HepG2 (cell line): ENCODE results near the gene PCDHGA1. TPM values are rescaled to one million over a fixed set of nuclear protein-coding genes. Genes with fewer than 3 reads are reported as not detected.

Experiments used
- ATAC-seq: fragments of 200-7000 bp; cut with Tn5 transposase; 3 replicates; pipeline ENCODE4 v1.9.1; 2020; ENCODE audit warnings: mild to moderate bottlenecking, moderate library complexity
- BruUV-seq: library from RNA; stranded (reverse); fragments of 400-500 nt; replicated peaks from 2 replicates; lab custom pipeline; 2021; lab: Mats Ljungman, UMichigan
- CTCF ChIA-PET: fragments of 300-600 bp; formaldehyde crosslinking; extraction: SDS; loops from one replicate; lab custom pipeline; 2021; ENCODE audit warnings: low total read pairs, inconsistent platforms, low intra/inter-chr PET ratio; lab: Yijun Ruan, JAX
- POLR2A ChIA-PET: fragments of 350-600 bp; sonication (Branson Sonifier 250); formaldehyde crosslinking; loops from one replicate; lab custom pipeline; 2020; ENCODE audit warnings: antibody characterized with exemption, inconsistent platforms; lab: Yijun Ruan, JAX
- DNase-seq: peaks from one replicate; pipeline ENCODE4 v3.0.0-alpha.2; 2015; ENCODE audit warnings: low spot score
- FAIRE-seq: peaks from 3 replicates; lab custom pipeline; 2011; peaks lifted over from hg19 to GRCh38; lab: Jason Lieb, UNC
- H2AFZ ChIP-seq: one replicate; pipeline ENCODE4 v1.6.1; 2011; ENCODE audit warnings: low read length, inconsistent platforms
- H3K27ac ChIP-seq: fragments of 300-600 bp; 3 replicates; pipeline ENCODE4 v1.8.0; 2011; ENCODE audit warnings: mixed run types, mild to moderate bottlenecking, mixed read lengths, low read length, inconsistent platforms; ENCODE audit not compliant: insufficient read depth; ENCODE audit errors: extremely low read length
- H3K27me3 ChIP-seq, 2 experiments: fragments of 200-600 bp in 1 of 2; 2 replicates in 1 of 2; 3 replicates in 1 of 2; pipeline versions ENCODE4 v1.6.0 to v1.8.0; 2011; ENCODE audit warnings: low read length in 2 of 2, mild to moderate bottlenecking in 2 of 2, moderate library complexity in 2 of 2, inconsistent platforms in 1 of 2; ENCODE audit not compliant: insufficient read depth in 2 of 2, control insufficient read depth in 1 of 2
- H3K36me3 ChIP-seq, 2 experiments: fragments of 200-600 bp in 1 of 2; replicated peaks in 1 of 2; 2 replicates in 1 of 2; 3 replicates in 1 of 2; pipeline versions ENCODE4 v1.5.1 to v1.8.0; 2011; ENCODE audit warnings: low read length in 2 of 2, inconsistent platforms in 1 of 2; ENCODE audit not compliant: insufficient read depth in 2 of 2, control insufficient read depth in 1 of 2
- H3K4me1 ChIP-seq: 2 replicates; pipeline ENCODE4 v1.5.1; 2012; ENCODE audit warnings: low read length, inconsistent platforms; ENCODE audit not compliant: insufficient read depth
- H3K4me2 ChIP-seq: 2 replicates; pipeline ENCODE4 v1.6.0; 2011; ENCODE audit warnings: low read depth, low read length, inconsistent platforms
- H3K4me3 ChIP-seq, 3 experiments: fragments of 200-600 bp in 1 of 3; sonication (generic), shearing (Covaris generic) in 1 of 3; replicated peaks in 1 of 3; 2 replicates each; pipeline ENCODE4 v1.5.1; 2011 to 2016; ENCODE audit warnings: low read length in 3 of 3, inconsistent platforms in 2 of 3, low read depth in 2 of 3, mild to moderate bottlenecking in 2 of 3, control low read depth in 1 of 3, mixed read lengths in 1 of 3; ENCODE audit not compliant: insufficient read depth in 1 of 3
- H3K79me2 ChIP-seq: one replicate; pipeline ENCODE4 v1.6.1; 2011; ENCODE audit warnings: low read length, inconsistent platforms; ENCODE audit not compliant: insufficient read depth
- H3K9ac ChIP-seq: 2 replicates; pipeline ENCODE4 v1.6.0; 2011; ENCODE audit warnings: mild to moderate bottlenecking, low read depth, low read length, inconsistent platforms; ENCODE audit not compliant: insufficient read depth
- H3K9me3 ChIP-seq: 2 replicates; pipeline ENCODE4 v1.5.1; 2012; ENCODE audit warnings: mild to moderate bottlenecking, low read length
- H4K20me1 ChIP-seq: 2 replicates; pipeline ENCODE4 v1.6.0; 2011; ENCODE audit warnings: inconsistent platforms, mild to moderate bottlenecking, low read length, moderate library complexity; ENCODE audit not compliant: insufficient read depth
- HDAC6 ChIP-seq: fragments of 200-600 bp; sonication (generic); IDR thresholded peaks from 2 replicates; pipeline ENCODE4 v1.7.0; 2017; ENCODE audit warnings: mild to moderate bottlenecking, antibody characterized with exemption, low read length, low read depth
- NR2F2 ChIP-seq: IDR thresholded peaks from 2 replicates; pipeline ENCODE4 v1.6.1; 2012; ENCODE audit warnings: low read depth, inconsistent platforms, borderline replicate concordance
- SETDB1 ChIP-seq: sonication (generic); formaldehyde crosslinking; IDR thresholded peaks from 2 replicates; pipeline ENCODE4 v1.5.1; 2020; ENCODE audit warnings: missing genetic modification reagents, mild to moderate bottlenecking, borderline replicate concordance
- SMARCE1 ChIP-seq: fragments of 450-650 bp; IDR thresholded peaks from 2 replicates; pipeline ENCODE4 v1.6.1; 2017; ENCODE audit warnings: borderline replicate concordance
- ZNF552 ChIP-seq: sonication (generic); formaldehyde crosslinking; IDR thresholded peaks from 2 replicates; pipeline ENCODE4 v1.9.0; 2022; ENCODE audit warnings: missing genetic modification reagents, mild to moderate bottlenecking, borderline replicate concordance
- ZNF720 ChIP-seq: sonication (generic); formaldehyde crosslinking; IDR thresholded peaks from 2 replicates; pipeline ENCODE4 v1.4.0; 2020; ENCODE audit warnings: missing genetic modification reagents
- WGBS: methylation state at CpG from one replicate; pipeline ENCODE4 v1.1.6; 2017; ENCODE audit warnings: low lambda C conversion rate; 5-methylcytosine and 5-hydroxymethylcytosine counted together
- in situ Hi-C: cut with HindIII; loops from 2 replicates; pipeline ENCODE4 v1.10.0; 2017; ENCODE audit warnings: low pct_unique_long_range_greater_than_20kb; ENCODE audit not compliant: extremely low pct_ligation_motif_present
- intact Hi-C: fragments of 100-400 bp; cut with micrococcal nuclease; formaldehyde crosslinking; loops from one replicate; pipeline ENCODE4 v1.10.0; 2022; ENCODE audit not compliant: unreplicated experiment
- polyA plus RNA-seq, 8 experiments: library from polyadenylated mRNA; depleted of rRNA in 3 of 8; stranded (reverse) in 7 of 8; unstranded in 1 of 8; fragments of >200 nt; fragmentation: Illumina TruSeq in 4 of 8; extraction: Trizol in 4 of 8; gene quantifications; 2 replicates each; pipeline versions ENCODE4 v1.2.1 to v1.2.3, GENCODE V29; 2011 to 2016; ENCODE audit warnings: low read depth in 4 of 8, missing spikeins in 1 of 8, mixed read lengths in 1 of 8; ENCODE audit not compliant: insufficient read depth in 1 of 8
- total RNA-seq, 5 experiments: library from RNA; depleted of rRNA; stranded (reverse); fragments of >200 nt; fragmentation: Illumina TruSeq; extraction: Trizol; gene quantifications; 2 replicates each; pipeline ENCODE4 v1.2.3, GENCODE V29; 2016; ENCODE audit warnings: low read depth in 1 of 5
- TF ChIP-seq, protein P1 (sequence below): sonication (generic); formaldehyde crosslinking; IDR thresholded peaks from 2 replicates; pipeline ENCODE4 v1.4.0; 2020; ENCODE audit warnings: missing genetic modification reagents, borderline replicate concordance
- TF ChIP-seq, protein P2 (sequence below): IDR thresholded peaks from 2 replicates; pipeline ENCODE4 v1.6.1; 2012; ENCODE audit warnings: low read length, improper control_type of control experiment
- TF ChIP-seq, protein P3 (sequence below): sonication (generic); formaldehyde crosslinking; IDR thresholded peaks from 2 replicates; pipeline ENCODE4 v1.4.0; 2020; ENCODE audit warnings: mild to moderate bottlenecking, missing genetic modification reagents
- TF ChIP-seq, protein P4 (sequence below): sonication (generic); formaldehyde crosslinking; IDR thresholded peaks from 2 replicates; pipeline ENCODE4 v1.4.0; 2020; ENCODE audit warnings: missing genetic modification reagents

Gene PCDHGA1
- total and polyA plus RNA-seq, 2 of the 13 experiments (the other 11 are each of a cell fraction or from before 2014, with no cell fraction given), result 0.31 to 0.40 TPM

DNA sequence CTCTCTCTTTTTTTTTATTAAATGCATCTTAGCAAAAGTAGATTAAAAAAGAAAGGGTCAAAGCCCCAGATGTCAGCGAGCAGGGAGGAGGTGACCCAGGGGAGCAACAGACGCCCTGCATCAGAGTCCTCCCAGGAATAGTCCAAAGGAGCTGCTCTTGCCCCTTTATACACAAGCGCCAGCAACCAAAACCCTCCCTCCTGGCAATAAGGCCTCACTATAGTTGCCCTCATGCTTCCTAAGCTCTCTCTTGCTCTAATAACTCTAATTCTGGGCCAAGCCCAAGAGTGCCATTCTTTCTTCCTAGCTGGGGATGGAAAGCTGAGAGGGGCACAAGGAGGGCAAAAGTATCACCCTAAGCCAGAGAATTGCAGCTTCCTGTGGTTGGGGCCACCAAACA lies 184.8 kb downstream of the PCDHGA1 start:
- FAIRE-seq (no peak), ATAC-seq (no peak), DNase-seq (no peak)
- H3K4me1 ChIP-seq, result no peaks in the 10 kb centered on the region
- H2AFZ ChIP-seq, result no peak overlapping the region
- POLR2A ChIA-PET, result no interaction called here
- no peaks in the 10 kb centered on the region for H3K79me2 ChIP-seq
- no peaks in the 10 kb centered on the region for H3K9me3 ChIP-seq
- no peaks in the 10 kb centered on the region for H3K27me3 ChIP-seq
- BruUV-seq, result TSS peak; percentile 36
- intact Hi-C loops (no loop called here), in situ Hi-C loops (no loop called here)
- H4K20me1 ChIP-seq, result no peaks in the 10 kb centered on the region
- CTCF ChIA-PET, result no interaction called here
- no peak overlapping the region for H3K9ac ChIP-seq
- no peak overlapping the region for H3K27ac ChIP-seq
- 98% methylated on average over 3 of the region's 3 CpGs for WGBS
- H3K4me3 ChIP-seq, result no peak overlapping the region
- H3K36me3 ChIP-seq, result peaks cover 14 to 58% of the 10 kb centered on the region in 2 experiments
- H3K4me2 ChIP-seq, result no peak overlapping the region
- TF ChIP-seq, protein P1, sequence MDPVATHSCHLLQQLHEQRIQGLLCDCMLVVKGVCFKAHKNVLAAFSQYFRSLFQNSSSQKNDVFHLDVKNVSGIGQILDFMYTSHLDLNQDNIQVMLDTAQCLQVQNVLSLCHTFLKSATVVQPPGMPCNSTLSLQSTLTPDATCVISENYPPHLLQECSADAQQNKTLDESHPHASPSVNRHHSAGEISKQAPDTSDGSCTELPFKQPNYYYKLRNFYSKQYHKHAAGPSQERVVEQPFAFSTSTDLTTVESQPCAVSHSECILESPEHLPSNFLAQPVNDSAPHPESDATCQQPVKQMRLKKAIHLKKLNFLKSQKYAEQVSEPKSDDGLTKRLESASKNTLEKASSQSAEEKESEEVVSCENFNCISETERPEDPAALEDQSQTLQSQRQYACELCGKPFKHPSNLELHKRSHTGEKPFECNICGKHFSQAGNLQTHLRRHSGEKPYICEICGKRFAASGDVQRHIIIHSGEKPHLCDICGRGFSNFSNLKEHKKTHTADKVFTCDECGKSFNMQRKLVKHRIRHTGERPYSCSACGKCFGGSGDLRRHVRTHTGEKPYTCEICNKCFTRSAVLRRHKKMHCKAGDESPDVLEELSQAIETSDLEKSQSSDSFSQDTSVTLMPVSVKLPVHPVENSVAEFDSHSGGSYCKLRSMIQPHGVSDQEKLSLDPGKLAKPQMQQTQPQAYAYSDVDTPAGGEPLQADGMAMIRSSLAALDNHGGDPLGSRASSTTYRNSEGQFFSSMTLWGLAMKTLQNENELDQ (CRISPR knock-in tag), result no peak
- no peak for TF ChIP-seq ZNF552 (CRISPR knock-in tag)
- TF ChIP-seq, protein P2, sequence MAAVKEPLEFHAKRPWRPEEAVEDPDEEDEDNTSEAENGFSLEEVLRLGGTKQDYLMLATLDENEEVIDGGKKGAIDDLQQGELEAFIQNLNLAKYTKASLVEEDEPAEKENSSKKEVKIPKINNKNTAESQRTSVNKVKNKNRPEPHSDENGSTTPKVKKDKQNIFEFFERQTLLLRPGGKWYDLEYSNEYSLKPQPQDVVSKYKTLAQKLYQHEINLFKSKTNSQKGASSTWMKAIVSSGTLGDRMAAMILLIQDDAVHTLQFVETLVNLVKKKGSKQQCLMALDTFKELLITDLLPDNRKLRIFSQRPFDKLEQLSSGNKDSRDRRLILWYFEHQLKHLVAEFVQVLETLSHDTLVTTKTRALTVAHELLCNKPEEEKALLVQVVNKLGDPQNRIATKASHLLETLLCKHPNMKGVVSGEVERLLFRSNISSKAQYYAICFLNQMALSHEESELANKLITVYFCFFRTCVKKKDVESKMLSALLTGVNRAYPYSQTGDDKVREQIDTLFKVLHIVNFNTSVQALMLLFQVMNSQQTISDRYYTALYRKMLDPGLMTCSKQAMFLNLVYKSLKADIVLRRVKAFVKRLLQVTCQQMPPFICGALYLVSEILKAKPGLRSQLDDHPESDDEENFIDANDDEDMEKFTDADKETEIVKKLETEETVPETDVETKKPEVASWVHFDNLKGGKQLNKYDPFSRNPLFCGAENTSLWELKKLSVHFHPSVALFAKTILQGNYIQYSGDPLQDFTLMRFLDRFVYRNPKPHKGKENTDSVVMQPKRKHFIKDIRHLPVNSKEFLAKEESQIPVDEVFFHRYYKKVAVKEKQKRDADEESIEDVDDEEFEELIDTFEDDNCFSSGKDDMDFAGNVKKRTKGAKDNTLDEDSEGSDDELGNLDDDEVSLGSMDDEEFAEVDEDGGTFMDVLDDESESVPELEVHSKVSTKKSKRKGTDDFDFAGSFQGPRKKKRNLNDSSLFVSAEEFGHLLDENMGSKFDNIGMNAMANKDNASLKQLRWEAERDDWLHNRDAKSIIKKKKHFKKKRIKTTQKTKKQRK, result no peak
- TF ChIP-seq SMARCE1, result no peak
- TF ChIP-seq, protein P3, sequence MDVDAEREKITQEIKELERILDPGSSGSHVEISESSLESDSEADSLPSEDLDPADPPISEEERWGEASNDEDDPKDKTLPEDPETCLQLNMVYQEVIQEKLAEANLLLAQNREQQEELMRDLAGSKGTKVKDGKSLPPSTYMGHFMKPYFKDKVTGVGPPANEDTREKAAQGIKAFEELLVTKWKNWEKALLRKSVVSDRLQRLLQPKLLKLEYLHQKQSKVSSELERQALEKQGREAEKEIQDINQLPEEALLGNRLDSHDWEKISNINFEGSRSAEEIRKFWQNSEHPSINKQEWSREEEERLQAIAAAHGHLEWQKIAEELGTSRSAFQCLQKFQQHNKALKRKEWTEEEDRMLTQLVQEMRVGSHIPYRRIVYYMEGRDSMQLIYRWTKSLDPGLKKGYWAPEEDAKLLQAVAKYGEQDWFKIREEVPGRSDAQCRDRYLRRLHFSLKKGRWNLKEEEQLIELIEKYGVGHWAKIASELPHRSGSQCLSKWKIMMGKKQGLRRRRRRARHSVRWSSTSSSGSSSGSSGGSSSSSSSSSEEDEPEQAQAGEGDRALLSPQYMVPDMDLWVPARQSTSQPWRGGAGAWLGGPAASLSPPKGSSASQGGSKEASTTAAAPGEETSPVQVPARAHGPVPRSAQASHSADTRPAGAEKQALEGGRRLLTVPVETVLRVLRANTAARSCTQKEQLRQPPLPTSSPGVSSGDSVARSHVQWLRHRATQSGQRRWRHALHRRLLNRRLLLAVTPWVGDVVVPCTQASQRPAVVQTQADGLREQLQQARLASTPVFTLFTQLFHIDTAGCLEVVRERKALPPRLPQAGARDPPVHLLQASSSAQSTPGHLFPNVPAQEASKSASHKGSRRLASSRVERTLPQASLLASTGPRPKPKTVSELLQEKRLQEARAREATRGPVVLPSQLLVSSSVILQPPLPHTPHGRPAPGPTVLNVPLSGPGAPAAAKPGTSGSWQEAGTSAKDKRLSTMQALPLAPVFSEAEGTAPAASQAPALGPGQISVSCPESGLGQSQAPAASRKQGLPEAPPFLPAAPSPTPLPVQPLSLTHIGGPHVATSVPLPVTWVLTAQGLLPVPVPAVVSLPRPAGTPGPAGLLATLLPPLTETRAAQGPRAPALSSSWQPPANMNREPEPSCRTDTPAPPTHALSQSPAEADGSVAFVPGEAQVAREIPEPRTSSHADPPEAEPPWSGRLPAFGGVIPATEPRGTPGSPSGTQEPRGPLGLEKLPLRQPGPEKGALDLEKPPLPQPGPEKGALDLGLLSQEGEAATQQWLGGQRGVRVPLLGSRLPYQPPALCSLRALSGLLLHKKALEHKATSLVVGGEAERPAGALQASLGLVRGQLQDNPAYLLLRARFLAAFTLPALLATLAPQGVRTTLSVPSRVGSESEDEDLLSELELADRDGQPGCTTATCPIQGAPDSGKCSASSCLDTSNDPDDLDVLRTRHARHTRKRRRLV (CRISPR knock-in tag), result no peak
- TF ChIP-seq, protein P4, sequence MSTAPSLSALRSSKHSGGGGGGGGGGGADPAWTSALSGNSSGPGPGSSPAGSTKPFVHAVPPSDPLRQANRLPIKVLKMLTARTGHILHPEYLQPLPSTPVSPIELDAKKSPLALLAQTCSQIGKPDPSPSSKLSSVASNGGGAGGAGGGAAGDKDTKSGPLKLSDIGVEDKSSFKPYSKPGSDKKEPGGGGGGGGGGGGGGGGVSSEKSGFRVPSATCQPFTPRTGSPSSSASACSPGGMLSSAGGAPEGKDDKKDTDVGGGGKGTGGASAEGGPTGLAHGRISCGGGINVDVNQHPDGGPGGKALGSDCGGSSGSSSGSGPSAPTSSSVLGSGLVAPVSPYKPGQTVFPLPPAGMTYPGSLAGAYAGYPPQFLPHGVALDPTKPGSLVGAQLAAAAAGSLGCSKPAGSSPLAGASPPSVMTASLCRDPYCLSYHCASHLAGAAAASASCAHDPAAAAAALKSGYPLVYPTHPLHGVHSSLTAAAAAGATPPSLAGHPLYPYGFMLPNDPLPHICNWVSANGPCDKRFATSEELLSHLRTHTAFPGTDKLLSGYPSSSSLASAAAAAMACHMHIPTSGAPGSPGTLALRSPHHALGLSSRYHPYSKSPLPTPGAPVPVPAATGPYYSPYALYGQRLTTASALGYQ (CRISPR knock-in tag), result no peak
- no peak for TF ChIP-seq ZNF720 (CRISPR knock-in tag)
- no peak for TF ChIP-seq HDAC6
- no peak for TF ChIP-seq SETDB1 (CRISPR knock-in tag)
- no peak for TF ChIP-seq NR2F2
- TF ChIP-seq, all 625 proteins: peak for 0
